ENCODE results near the gene ASCC1. TPM values are rescaled to one million over a fixed set of nuclear protein-coding genes. Genes with fewer than 3 reads are reported as not detected.

ASCC1 gene
- total and polyA plus RNA-seq, 2 donors from 2014 or later: 24.0 to 36.1 TPM

DNA sequence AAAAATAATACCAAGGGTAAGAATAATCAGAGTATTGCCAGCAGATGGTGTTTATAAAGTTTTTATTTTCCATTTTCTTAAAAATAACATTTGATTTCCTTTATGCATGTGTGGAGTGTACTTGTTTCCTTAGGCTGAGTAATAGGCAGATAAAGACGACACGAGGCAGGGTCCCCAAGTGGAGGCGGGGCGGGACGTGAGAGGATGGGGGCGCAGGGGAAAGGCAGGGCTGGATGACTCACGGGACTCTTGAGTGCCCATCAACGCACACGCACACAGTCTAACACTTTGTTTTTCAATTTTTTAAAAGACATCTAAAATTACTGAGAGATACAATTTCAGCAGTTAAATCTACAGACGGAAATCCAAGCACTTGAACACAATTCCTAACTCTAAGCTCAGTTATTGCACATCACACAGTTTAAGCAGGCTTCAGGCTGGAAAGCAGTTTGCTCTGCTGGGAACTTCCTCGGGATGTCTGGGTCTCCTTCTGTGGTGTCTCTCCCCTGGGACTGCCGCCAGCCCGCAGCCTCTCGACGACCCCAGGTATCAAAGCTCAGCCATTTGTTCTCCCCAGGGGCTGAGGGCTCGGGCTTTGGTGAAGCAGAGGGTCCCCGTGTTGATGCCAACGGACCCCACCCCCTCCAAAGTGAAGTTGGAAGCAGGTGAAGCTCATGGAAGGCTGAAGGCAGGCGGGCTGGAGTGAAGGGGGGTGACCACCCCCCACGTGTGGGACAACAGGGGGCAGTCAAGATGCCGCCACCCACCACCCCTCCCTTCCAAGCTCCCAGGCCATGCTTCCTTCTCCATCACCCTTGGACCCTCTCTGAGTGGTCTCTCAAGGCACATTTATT, 156.9 kb downstream of the ASCC1 start:
- no peaks in the 10 kb centered on the region for H3K4me1 ChIP-seq (ENCODE audit: control insufficient read depth in 2 of 3, insufficient read depth in 2 of 3, low read depth in 1 of 3, low read length in 3 of 3)
- no peak overlapping the region for H3K27ac ChIP-seq (ENCODE audit: low read depth in 2 of 2, low read length in 2 of 2)
- intact Hi-C loops (cut with DNase I): no loop called here
- H3K27me3 ChIP-seq (ENCODE audit: control insufficient read depth, insufficient read depth, low read length): no peaks in the 10 kb centered on the region
- H3K36me3 ChIP-seq (ENCODE audit: control insufficient read depth in 2 of 3, insufficient read depth in 3 of 3, low read length in 3 of 3): no peaks in the 10 kb centered on the region
- DNase-seq (no peak), FAIRE-seq (no peak)
- no peaks in the 10 kb centered on the region for H3K9me3 ChIP-seq (ENCODE audit: control insufficient read depth in 2 of 3, insufficient read depth in 1 of 3, low read length in 3 of 3)
- H3K9ac ChIP-seq (ENCODE audit: low read length in 3 of 3): no peak overlapping the region
- TF ChIP-seq, protein P1, sequence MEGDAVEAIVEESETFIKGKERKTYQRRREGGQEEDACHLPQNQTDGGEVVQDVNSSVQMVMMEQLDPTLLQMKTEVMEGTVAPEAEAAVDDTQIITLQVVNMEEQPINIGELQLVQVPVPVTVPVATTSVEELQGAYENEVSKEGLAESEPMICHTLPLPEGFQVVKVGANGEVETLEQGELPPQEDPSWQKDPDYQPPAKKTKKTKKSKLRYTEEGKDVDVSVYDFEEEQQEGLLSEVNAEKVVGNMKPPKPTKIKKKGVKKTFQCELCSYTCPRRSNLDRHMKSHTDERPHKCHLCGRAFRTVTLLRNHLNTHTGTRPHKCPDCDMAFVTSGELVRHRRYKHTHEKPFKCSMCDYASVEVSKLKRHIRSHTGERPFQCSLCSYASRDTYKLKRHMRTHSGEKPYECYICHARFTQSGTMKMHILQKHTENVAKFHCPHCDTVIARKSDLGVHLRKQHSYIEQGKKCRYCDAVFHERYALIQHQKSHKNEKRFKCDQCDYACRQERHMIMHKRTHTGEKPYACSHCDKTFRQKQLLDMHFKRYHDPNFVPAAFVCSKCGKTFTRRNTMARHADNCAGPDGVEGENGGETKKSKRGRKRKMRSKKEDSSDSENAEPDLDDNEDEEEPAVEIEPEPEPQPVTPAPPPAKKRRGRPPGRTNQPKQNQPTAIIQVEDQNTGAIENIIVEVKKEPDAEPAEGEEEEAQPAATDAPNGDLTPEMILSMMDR (IDR thresholded peaks at IDR 0.05; ENCODE audit: borderline replicate concordance, extremely low read depth, insufficient read depth): no peak
- H3K4me3 ChIP-seq (ENCODE audit: low read length in 3 of 3): no peak overlapping the region

DNA sequence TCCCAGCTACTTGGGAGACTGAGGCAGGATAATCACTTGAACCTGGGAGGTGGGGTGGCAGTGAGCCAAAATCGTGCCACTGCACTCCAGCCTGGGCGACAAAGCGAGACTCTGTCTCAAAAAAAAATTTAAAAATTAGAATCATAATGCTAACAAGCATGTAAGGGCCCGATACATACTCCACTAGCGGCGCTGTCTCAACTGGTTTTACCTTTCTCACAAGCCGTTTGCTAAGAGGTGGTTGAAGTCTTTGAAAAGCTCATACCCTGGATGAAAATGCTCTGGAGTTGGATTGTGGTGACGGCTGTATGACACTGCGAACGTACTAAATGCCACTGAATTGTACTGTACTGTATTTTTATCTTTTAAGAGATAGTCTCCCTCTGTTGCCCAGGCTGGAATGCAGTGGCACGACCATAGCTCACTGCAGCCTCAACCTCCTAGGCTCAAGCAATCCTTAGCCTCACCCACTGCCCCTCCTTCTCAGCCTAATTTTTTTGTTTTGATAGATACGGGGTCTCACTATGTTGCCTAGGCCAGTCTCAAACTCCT, 157.7 kb downstream of the ASCC1 start:
- H3K4me1 ChIP-seq (ENCODE audit: control insufficient read depth in 2 of 3, insufficient read depth in 2 of 3, low read depth in 1 of 3, low read length in 3 of 3): no peaks in the 10 kb centered on the region
- no peaks in the 10 kb centered on the region for H3K27me3 ChIP-seq (ENCODE audit: control insufficient read depth, insufficient read depth, low read length)
- no peaks in the 10 kb centered on the region for H3K36me3 ChIP-seq (ENCODE audit: control insufficient read depth in 2 of 3, insufficient read depth in 3 of 3, low read length in 3 of 3)
- TF ChIP-seq, protein P1 (IDR thresholded peaks at IDR 0.05; ENCODE audit: borderline replicate concordance, extremely low read depth, insufficient read depth): no peak
- DNase-seq: no peak
- no peak overlapping the region for H3K9ac ChIP-seq (ENCODE audit: low read length in 3 of 3)
- H3K9me3 ChIP-seq (ENCODE audit: control insufficient read depth in 2 of 3, insufficient read depth in 1 of 3, low read length in 3 of 3): no peaks in the 10 kb centered on the region
- intact Hi-C loops (cut with DNase I): no loop called here
- H3K27ac ChIP-seq (ENCODE audit: low read depth in 2 of 2, low read length in 2 of 2): no peak overlapping the region
- no peak overlapping the region for H3K4me3 ChIP-seq (ENCODE audit: low read length in 3 of 3)
- FAIRE-seq: no peak

DNA sequence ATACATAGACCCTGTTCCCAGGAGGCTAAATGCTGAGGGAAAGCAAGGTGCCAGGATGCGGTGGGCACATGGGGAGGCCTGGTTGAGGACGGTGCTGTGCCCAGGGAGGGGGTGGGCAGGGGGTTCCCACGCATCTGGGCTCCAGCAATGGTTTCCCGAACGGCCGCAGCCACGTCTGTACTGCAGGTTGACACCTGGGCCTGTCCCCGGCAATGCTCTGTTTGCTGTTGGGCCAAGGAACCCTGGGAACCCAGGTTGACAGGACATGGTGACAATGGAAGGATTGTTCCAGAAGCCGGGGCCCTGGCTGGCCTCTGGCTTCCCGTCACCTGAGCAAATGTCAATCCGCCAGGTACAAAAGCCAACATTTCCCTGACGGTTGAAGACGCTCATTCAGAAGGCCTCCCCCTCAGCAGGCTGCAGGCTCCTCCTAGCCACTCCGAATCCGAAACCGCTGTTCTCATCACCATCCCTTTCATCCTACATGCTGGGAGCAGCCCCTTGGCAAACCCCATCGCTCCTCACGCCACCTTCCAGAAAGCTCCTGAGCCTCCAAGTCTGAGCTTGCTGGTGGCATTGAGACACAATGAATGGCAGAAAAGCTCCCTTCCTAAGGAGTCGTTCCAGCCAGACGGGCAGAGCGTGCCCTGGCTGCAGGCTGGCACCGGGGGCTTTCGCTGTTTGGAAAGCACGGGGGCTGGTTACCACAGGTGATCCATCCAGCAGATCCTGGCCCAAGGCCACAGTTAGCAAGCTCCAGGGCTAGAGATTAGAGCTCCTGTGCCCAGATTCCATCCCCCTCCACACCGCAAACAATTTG, 158.9 kb downstream of the ASCC1 start:
- FAIRE-seq: no peak
- intact Hi-C loops (cut with DNase I): no loop called here

More for the DNA sequence above, 158.9 kb downstream of the ASCC1 start:
- TF ChIP-seq, protein P1 (IDR thresholded peaks at IDR 0.05; ENCODE audit: borderline replicate concordance, extremely low read depth, insufficient read depth): no peak
- no peak overlapping the region for H3K9ac ChIP-seq (ENCODE audit: low read length in 3 of 3)
- no peaks in the 10 kb centered on the region for H3K4me1 ChIP-seq (ENCODE audit: control insufficient read depth in 2 of 3, insufficient read depth in 2 of 3, low read depth in 1 of 3, low read length in 3 of 3)
- no peak for DNase-seq
- H3K27ac ChIP-seq (ENCODE audit: low read depth in 2 of 2, low read length in 2 of 2): no peak overlapping the region
- H3K9me3 ChIP-seq (ENCODE audit: control insufficient read depth in 2 of 3, insufficient read depth in 1 of 3, low read length in 3 of 3): no peaks in the 10 kb centered on the region
- no peaks in the 10 kb centered on the region for H3K27me3 ChIP-seq (ENCODE audit: control insufficient read depth, insufficient read depth, low read length)
- H3K4me3 ChIP-seq (ENCODE audit: low read length in 3 of 3): no peak overlapping the region
- no peaks in the 10 kb centered on the region for H3K36me3 ChIP-seq (ENCODE audit: control insufficient read depth in 2 of 3, insufficient read depth in 3 of 3, low read length in 3 of 3)

All from kidney (tissue), 14 donors.